GOT3 (cell line): ENCODE data around the gene PCSK6.

ENCODE experiments used
- DNase-seq: peaks from one replicate; lab custom pipeline; 2025; ENCODE audit warnings: mixed read lengths; lab: John Stamatoyannopoulos, UW

The PCSK6 gene

DNA sequence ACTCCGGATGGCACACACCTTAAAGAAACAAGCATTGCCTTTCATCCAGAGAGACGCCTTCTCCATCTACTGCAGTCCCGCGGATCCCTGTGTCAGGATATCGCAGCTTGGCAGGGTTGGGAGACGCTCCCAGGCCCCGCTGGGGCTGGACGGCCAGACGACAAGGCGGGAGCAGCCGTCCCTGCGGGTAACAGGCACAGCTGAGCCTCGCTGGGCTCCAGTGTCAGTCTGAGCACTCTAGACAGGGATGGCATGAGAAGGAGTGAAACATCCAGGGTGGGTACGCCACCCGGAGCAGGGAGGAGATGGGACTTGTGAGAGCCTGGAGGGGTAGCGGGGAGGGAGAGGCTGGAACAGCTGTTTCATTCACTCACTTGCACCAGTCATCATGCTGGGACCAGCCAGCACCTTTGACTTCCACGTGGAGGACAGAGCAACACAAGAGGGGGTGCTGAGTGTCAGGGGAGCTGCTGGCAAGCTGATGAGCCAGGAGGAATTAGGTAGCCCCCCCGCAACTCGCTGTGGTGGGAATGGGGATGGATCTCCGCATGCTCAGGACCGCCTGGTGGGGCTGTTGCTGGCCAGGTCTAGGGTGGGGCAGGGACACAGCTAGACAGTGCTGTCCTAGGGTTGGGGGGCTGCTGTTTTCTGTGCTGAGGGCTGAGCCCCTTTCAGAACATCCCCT, 162.9 kb downstream of the PCSK6 start:
- DNase-seq: no peak

DNA sequence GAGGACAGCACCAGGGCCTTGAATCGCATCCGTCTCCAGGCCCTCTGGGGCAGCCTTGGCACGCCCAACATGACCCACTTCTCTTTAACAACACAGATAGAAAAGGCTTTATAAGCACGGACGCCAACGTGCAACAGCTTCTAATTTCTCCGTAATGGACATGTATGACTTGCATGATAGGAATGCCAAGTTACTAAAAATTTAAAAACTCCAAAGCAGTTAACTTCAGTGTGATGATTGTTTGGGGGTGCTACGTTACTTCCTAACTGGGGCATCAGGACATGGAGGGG, 163.5 kb downstream of the PCSK6 start:
- DNase-seq: no peak

DNA sequence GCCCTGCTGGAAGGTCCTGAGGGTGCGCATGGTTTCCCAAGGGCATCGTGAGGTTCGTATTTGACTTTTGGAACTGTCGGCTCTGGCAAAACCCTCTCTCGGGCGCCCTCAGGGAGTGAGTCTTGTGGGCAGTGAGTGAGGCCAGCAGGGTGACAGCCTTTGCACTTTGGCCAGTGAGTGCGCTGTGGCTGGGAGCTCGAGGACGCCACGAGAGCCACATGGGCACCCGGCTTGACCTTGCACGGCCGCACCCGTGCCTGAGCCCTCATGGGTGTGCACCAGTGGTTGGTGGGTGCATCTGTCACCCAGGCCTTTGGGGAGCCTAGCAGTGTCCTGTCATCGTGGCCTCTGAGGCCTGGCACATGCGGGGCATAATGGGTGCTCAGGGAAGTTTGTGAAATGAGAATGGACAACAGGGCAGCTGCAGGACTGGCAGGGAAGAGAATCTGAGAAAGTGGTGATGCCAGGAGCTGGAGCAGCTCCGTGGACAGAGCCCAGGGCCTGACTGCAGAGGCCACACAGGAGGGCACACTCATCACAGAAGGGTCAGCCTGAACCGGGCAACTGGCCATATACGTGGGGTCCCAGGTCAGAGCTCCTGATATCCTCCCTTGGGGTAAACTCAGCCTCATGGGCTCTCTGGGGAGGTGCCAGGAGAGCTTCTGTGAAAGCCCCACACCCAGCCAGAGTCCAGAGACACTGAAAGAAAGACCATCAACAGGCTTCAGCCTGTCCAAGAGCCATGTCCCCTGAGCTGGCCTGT, 164.1 kb downstream of the PCSK6 start:
- DNase-seq: no peak

DNA sequence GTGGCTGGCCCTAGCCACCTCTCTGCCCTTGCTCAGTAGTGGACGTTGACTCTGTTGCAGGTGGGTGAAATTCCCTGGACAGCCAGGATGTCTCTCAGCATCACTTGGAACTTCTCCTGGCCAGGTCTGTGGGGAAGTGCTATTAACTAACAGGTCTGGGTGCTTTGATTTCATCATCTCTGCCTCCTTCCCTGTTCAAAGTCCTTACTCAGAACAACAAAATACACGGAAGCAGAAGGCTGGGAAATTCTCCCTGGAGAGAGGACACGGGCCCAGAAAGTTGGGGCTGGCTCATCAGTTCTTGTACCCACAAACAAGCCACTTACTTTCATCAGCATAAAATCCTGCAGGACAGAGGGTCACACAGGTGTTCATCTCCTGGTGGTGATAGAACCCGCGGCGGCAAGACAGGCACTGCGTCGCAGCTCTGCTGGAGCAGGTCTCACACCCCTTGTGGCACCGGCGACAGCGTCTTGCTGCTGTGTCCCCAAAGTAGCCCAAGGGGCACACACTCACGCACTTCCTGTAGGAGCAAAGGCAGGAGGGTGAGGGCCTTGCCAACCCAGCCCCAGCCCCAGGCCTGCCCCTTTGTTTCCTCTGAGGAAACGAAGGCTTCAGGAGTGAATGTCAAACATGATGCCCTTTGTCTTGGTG, 164.9 kb downstream of the PCSK6 start:
- no peak for DNase-seq

DNA sequence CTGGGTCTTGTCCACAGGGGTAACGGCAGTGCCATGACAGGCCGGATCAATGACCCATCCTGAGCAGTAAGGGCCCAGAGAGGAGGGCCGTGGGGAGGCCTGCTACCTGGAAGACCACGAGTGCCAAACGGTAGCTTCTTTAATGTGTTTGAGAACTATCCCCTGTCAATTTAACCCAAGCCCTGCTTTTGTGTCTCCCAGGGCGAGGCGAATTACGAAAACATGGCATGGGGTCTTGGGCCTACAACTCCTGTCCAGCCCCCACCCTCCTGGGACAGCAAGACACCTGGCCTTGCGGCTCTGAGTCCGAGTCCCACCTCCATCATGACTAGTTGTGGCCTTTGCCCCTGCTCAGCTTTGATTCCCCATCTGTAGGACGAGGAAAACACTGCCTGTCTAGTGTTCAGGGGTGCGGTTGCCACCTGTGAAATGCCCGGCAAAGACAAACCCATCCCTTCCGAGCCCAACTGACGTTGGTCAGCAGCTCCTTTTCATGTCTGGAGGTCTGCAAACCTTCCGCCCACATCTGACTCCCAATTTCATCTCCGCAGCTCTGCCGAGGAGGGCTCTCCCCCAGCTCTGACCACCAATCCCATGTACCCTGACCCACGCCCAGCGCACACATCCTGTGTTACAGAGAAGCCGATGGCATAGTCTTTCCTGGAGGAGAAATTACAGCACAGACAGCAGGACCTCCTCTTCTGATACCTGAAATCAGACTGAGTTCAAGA, 165.5 kb downstream of the PCSK6 start:
- no peak for DNase-seq

DNA sequence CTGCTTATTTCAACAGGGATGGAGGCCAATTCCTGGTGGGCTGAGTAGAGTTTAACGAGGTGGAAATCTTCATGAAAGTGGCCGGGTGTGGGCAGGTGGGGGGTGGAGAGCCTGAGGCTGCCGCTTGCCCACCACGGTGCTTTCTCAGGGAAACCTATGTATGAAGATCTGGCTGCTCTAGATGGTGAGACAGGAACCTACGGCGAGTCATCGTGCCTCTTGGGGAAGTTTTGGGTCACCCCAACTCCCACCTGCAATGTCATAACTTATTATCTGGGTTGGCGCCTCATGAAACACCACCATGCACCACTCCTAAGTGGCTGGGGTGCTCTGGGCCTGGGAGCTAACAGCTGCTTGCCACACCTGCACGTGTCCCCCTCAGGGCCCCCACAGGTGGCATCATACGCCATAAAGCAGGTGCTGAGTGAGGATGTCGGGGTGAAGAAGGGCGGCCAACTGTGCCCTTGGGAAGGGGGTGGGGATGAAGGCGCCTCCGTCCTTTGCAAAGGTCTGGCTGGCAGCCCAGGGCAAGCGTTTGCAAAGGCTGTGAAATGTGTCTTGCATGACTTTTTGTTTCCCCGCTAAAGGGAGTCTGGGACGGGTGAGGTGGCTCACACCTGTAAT, 166.5 kb downstream of the PCSK6 start:
- DNase-seq: no peak

DNA sequence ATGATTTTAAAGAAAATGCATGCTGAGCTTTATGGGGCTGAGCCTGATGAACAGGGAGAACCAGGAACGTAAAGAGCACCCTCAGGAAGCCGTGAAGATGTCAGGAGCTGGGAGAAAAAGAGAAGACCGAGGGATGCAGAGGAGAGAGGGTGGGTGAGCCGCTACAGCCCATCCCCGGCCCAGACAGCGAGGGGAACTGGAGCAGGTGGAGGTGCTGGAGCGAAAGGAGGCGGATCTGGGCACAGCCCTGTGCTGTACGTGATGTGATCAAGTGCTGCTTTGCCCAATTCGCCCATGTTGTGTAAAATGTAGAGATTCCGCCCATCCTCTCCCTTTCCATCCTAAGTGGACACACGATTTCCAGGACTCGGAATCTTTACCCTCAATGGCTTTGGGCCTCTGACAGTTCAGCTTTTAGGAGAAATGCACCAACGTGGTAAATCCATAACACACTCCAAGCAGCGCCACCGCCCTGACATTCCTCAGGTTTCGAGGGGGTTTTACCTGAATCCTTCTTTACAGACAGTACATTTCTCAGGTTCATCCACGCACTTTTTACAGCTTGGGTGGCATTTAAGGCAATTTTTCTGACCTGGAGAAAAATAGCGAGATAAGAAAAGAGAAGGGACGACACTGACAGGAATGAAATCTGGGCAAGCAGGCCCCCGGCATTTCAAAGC, 167.4 kb downstream of the PCSK6 start:
- no peak for DNase-seq

DNA sequence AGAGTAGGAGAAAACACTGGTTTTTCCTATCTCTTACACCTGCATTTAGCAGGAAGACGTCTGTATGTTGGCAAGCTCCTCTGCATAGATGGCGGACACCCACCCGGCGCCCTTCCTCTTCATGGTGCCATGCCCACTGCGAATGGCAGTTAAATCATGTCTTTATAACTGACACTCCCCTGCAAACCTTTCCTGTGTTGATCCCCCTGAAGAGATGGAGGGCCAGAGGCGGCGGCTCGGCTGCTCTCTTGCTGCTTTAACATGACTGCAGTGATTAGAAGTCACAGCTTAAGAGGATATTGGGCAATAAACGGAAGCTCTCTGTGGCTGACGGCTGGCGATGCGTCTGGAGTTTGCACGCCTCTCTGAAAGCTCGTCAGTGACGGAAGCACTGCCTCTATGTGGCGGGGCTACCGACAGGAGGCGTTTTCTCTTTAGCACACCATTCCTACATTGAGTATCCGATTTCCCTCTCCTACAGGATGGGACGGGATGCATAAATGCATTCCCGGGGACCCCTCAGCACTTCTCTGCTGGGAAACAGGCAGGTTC, 168.9 kb downstream of the PCSK6 start:
- DNase-seq: no peak

DNA sequence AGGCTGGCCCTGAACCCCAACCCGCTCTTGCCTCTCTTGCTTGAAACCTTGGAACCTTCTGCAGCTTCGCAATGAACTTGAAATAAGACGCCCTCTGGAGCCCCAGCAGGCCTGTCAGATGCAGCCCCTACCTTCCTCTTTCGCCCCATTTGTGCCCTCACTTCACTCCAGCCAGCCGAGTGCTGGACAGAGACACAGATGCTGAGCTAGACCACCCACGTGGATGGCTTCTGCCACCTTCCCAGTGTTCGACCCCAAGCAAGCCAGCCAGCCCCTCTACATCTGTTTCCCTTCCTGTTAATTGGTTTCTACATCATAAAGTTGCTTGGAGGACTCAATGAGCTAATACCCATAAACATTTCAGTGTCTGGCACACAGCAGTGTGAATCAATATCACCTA, 170.7 kb downstream of the PCSK6 start:
- no peak for DNase-seq

DNA sequence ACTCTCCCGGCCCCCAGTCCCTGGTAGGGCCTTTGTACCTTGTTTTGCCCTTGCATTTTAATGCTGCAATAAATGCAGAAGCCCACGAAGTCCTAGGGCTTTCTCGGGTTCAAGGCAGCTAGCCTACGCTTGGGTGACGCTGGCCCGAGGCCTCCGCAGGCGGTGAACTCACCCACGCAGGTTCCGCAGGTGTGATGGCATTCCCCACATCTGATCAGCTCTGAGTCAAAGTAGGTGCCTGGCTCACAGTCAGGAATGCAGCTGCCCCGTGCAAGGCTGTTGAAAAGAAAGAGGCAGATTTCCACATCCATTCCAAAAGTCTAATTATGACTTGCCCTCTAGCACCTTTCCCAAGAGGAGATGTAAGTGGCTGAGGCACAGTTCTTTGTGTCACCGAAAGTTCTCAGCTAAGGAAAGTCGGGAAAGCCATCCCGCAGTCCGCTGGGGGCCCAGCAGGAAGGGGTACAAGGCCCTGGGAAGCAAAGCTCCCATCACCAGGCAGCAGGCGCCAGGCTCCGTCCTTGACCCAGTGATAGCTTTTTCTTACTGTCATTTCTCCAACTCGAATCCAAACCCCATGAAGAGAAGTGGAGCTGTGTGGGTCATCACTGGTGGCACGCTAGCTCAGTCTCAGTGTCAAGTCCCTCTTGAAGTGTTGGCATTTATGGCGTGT, 171.2 kb downstream of the PCSK6 start:
- DNase-seq: no peak

DNA sequence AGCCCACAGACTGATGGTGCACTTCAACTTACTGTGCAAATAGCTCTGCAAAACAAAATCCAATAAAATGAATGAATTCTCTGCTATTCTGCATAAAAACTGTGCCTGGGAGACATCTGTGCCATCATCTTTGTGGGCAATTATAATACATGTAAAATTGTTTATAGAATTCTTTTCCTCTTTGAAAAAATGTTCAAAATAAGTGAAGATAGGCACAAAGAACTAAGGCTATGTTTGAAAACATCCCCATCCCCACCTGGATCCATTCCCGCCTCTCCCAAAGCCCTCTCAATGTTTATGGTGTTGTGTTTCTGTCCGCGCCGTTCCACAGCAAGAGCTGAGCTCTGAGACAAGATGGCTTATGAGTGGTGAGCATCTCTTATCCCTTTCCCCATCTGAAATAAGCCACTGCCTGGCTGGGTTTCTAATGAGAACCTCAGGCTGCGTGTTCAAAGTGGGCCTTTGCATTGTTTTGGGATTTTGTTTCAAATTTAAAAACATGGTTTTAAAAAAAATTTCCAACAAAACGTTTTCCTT, 172.1 kb downstream of the PCSK6 start:
- DNase-seq: no peak

DNA sequence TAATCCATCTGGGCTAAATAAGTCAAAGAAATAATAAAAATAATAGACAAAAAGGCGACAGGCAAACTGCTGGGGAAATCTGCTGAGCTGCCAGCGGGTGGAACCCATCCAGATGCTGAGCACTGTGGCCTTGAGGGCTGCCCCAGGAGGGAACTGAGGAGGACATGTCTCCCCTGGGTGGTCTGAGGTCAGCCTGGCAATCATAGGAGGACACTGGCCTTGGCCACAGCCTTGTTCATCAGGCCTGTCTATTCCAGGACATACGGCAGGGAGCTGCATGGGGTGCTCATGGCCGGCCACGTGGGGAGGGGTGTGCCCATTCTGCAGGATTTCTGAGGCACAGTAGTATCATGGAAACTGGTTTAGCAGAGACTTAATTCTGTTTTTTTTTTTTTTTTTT, 173.0 kb downstream of the PCSK6 start:
- no peak for DNase-seq

DNA sequence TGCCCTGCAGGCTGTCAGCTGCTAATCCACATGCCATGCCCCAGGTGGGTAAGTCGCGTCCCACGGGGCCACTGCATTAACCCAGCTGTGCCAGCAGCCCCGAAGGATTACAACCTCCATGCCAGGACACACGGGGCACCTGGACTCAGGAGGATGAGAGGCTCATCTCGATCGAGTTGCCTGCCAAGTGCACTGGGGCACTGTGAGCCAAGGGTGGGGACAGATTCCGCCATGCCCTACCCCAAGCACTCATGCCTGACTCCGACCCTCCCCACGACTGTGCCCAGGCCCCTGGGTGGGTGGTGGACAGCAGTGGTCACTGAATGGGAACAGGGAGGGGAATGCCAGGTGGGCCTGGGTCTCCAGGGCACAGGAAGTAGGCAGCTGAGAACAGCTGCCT, 173.8 kb downstream of the PCSK6 start:
- DNase-seq: no peak

DNA sequence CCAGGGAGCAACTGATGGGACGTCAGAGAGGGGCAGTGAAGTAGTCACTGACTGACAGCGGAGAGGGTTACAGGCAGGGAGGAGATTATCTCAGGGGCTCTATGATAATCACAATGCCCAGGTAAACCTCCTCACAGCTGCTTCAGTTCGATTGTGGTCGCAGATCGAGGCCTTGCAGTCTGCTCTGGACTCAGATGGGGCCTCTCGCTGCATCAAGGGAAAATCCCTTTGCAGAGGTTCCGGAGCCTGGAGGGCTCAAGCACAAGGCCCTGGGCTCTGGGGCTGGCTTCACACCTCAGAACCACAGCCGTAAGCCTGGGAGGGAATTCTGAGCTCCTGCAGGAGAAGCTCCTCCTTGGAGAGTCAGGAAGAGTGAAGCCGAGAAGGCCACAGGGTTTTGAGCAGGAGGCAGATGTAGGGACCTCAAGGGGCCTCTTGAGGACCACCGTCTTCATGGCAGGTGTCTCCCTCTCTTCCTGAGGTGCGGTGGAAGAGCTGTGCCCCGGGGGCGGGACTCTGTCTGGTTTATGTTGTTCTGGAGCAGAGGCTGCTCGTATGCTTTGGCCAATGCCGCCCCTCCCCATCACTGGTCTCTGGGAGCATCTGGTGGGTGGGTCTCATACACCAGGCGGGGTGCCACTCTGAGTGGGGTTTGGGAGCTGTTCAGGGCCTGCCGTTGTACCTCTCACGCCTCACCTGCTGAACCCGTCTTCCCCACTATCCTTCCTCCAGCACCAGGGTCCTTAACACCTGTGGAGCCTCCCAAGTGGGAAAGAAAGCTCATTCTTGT, 175.0 kb downstream of the PCSK6 start:
- DNase-seq: no peak

DNA sequence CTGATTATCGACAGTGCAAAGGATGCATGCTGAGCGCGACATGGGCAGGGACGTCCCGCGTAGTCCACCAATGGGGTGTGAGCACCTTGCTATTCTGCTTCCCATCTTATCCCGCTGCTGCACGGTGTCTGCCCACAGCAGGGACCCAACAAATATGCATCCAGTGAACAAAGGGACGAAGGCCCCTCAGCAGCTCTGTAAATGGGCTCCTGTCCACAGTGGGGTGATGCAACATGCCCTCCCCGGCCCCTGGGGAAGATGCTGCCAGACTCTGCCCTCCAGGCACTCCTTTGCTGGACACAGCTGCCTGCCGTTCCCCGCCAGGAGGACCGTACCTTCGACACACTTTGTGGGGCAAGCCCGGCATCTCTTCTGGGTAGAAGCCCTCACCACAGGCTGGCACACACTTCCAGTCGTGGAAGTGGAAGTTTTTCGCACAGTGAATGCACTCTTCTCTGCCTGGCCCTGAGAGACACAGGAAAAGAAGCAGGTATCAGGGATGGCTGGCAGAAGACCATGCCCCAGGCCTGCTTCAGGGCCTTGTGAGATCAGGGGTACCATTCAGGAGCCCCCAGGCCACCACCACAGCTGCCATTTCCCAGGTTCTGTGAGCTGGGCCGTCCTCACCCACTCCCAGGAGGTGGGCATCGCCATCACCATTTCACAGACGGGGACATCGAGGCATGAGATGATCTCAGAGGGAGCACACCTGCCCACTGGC, 176.3 kb downstream of the PCSK6 start:
- no peak for DNase-seq

DNA sequence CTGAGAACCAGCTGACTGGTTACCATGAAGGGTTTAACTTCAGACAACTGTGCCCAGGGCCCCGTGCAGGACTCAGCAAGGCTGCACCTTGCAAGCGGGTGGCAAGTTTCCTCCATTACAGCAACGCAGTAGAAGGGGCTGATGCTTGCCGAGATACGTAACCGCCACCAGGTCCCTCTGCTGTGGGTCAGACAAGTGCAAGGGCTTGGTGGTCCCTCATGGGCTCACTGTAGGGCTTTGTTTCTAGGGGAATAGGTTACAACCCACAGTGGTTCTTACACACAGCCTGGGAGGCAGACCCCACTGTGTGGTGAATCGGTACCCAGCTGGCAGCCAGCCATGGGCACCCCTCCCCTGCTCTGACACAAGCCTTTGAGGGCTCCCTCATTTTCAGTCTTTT, 179.0 kb downstream of the PCSK6 start:
- DNase-seq: no peak

DNA sequence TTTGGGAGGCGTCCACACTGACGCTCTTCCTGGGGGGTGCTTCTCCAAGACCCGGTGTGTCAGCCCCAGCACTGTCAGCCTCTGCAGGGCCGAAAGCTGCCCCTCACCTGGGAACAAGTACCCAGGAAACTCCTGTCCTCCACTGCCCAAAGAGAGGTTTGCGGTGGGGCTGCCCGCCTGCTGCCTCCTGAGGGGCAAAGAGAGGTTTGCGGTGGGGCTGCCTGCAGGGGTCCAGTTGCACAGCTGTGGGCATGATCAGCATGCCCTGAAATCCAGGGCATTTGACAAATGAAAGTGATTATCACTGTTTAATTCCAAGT, 179.4 kb downstream of the PCSK6 start:
- no peak for DNase-seq

DNA sequence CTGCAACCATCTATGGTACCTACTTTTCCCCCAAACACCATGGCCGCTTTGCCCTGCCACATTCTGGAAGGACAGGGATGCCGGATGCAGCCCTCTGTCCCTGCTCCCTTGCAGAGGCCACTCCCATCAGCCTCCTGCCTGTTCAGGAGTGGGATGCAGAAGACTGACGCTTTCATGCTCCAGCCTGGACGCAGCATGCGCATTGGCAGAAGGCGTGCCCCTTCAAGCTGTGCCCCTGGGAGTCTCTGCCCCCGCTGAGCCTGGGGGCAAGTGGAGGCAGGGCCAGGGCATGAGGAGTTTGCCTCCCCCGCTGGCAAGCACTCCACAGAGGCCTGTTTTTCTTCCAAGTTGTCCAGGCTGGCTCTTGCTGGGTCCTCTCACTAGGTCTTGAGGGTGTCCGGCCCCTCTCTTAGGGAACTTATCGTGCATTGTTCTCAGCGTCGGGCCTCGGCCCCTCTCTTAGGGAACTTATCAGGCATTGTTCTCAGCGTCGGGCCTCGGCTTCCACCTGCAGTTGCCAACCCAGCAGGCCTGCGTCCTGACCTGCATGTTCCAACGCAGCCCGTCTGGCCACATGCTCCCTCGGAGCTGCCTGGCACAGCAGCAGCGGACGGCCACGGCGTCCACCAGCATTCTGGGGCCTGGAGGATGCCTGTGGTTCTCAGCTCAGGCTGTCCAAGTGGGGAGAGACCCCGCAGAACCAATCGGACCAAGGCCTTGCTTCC, 179.9 kb downstream of the PCSK6 start:
- no peak for DNase-seq
